Uterus (tissue), 2 donors: ENCODE data around the gene SF3A2.

Experiments used
- CTCF ChIP-seq, 4 experiments: fragments of 200-600 bp in 2 of 4; fragments of 450-650 bp in 2 of 4; sonication (generic) in 2 of 4; IDR thresholded peaks; one replicate each; pipeline ENCODE4 v1.5.1; 2016 to 2019; ENCODE audit warnings: antibody characterized with exemption in 4 of 4, mild to moderate bottlenecking in 2 of 4, moderate library complexity in 1 of 4
- POLR2A ChIP-seq, 2 donors: fragments of 450-650 bp; IDR thresholded peaks; one replicate each; pipeline ENCODE4 v1.6.1; 2016; ENCODE audit warnings: antibody characterized with exemption in 2 of 2, mild to moderate bottlenecking in 1 of 2, moderate library complexity in 1 of 2

DNA sequence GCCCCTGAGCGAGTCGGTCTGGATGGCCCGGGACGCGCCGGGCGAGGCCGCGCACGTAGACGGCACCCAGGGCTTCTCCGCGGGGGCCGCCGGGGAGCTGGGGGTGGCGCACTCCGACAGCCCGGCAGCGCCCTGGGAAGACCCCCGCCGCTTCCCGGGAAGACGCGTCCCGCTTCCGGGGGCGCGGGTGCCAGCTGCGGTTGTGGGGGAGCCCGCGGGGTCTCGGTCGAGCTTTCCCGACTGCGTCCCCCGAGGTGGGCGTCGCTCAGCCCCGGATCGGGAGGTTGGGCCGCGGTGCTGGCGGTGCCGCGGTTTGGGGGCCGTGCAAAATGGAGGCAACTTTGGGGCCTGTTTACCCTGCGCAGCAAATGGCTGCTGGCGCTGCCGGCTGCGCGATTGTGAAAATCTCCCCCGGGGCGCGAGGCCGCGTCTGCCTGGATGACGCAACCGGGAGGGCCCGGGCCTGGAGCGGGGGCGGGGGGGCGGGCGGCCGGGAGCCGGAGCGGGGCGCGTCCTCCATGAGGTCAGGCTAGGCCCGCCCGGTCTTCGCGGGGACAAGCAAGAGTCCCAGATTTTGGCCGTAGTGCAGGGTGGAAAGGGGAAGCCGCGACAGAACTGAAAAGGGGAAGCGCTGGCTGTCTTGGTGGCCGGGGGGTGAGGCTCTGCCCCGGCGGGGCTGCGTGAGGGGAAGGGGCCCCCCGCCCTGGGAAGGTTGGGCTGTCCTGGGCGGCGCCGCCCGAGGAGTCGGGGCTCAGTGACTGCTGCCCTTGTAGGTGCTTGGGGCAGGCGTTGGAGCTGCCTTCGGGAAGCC, 34.0 kb downstream of the SF3A2 start:
- TF ChIP-seq CTCF (IDR thresholded peaks at IDR 0.05) (no peak), POLR2A (IDR thresholded peaks at IDR 0.05) (peak; percentile 79 to 80)
